Kidney (tissue), 14 donors: ENCODE measurements around the gene SMAD3. TPM values are rescaled to one million over a fixed set of nuclear protein-coding genes. Genes with fewer than 3 reads are reported as not detected.

ENCODE experiments used
- DNase-seq, 5 donors: peaks; one replicate each; pipeline ENCODE4 v3.0.0-alpha.2; 2013 to 2020
- FAIRE-seq: peaks from 2 replicates; lab custom pipeline; 2012; peaks lifted over from hg19 to GRCh38; lab: Jason Lieb, UNC
- H3K27ac ChIP-seq, 2 donors: one replicate each; pipeline ENCODE4 v1.7.0; 2013; ENCODE audit warnings: low read depth in 2 of 2, low read length in 2 of 2, inconsistent platforms in 1 of 2
- H3K27me3 ChIP-seq: one replicate; pipeline ENCODE4 v1.7.1; 2013; ENCODE audit warnings: low read length, inconsistent platforms; ENCODE audit not compliant: control insufficient read depth, insufficient read depth
- H3K36me3 ChIP-seq, 3 donors: one replicate each; pipeline versions ENCODE4 v1.7.0 to v1.7.1; 2013; ENCODE audit warnings: low read length in 3 of 3, control low read depth in 1 of 3, inconsistent platforms in 1 of 3; ENCODE audit not compliant: insufficient read depth in 3 of 3, control insufficient read depth in 2 of 3
- H3K4me1 ChIP-seq, 3 donors: one replicate each; pipeline versions ENCODE4 v1.7.0 to v1.7.1; 2013; ENCODE audit warnings: low read length in 3 of 3, inconsistent platforms in 1 of 3, low read depth in 1 of 3; ENCODE audit not compliant: control insufficient read depth in 2 of 3, insufficient read depth in 2 of 3
- H3K4me3 ChIP-seq, 3 donors: one replicate each; pipeline versions ENCODE4 v1.7.0 to v1.8.1; 2013; ENCODE audit warnings: low read length in 3 of 3, control low read depth in 1 of 3, inconsistent platforms in 1 of 3
- H3K9ac ChIP-seq, 3 donors: one replicate each; pipeline versions ENCODE4 v1.7.0 to v1.7.1; 2013; ENCODE audit warnings: low read length in 3 of 3, control low read depth in 1 of 3, inconsistent platforms in 1 of 3
- H3K9me3 ChIP-seq, 3 donors: one replicate each; pipeline versions ENCODE4 v1.7.0 to v1.7.1; 2013; ENCODE audit warnings: low read length in 3 of 3, control low read depth in 1 of 3, inconsistent platforms in 1 of 3; ENCODE audit not compliant: control insufficient read depth in 2 of 3, insufficient read depth in 1 of 3
- intact Hi-C: fragments of 100-400 bp; cut with DNase I; formaldehyde crosslinking; loops from one replicate; pipeline ENCODE4 v1.11.1; 2022
- polyA plus RNA-seq: library from polyadenylated mRNA; stranded (reverse); fragments of 350-450 nt; fragmentation: Illumina TruSeq; extraction: RNeasy Lipid Tissue Mini Kit (QIAGEN cat#74804); gene quantifications from one replicate; pipeline ENCODE4 v1.2.3, GENCODE V29; 2014; ENCODE audit warnings: low read depth, low replicate concordance; ENCODE audit not compliant: insufficient read depth
- total RNA-seq: library from RNA; stranded (reverse); fragmentation: NEBNext Ultra II Directional; extraction: Animal tissue kit (Norgen Biotek cat#: 25700); gene quantifications from one replicate; pipeline ENCODE4 v1.2.1, GENCODE V29; 2021
- TF ChIP-seq, protein P1 (sequence below): IDR thresholded peaks from 3 replicates; pipeline ENCODE4 v1.5.1; 2012; ENCODE audit warnings: mild to moderate bottlenecking, moderate library complexity, borderline replicate concordance; ENCODE audit not compliant: insufficient read depth; ENCODE audit errors: extremely low read depth
- donor health status: control.
- donor health status: control.
- donor health status: control.
- donor health status: control.
- donor health status: control.
- donor health status: DM: yes; HTN: yes; CAD: no.
- donor health status: Normal renal cell carcinoma (clear cell type).

The SMAD3 gene
- total and polyA plus RNA-seq, 2 donors from 2014 or later, result 10.1 to 58.2 TPM

DNA sequence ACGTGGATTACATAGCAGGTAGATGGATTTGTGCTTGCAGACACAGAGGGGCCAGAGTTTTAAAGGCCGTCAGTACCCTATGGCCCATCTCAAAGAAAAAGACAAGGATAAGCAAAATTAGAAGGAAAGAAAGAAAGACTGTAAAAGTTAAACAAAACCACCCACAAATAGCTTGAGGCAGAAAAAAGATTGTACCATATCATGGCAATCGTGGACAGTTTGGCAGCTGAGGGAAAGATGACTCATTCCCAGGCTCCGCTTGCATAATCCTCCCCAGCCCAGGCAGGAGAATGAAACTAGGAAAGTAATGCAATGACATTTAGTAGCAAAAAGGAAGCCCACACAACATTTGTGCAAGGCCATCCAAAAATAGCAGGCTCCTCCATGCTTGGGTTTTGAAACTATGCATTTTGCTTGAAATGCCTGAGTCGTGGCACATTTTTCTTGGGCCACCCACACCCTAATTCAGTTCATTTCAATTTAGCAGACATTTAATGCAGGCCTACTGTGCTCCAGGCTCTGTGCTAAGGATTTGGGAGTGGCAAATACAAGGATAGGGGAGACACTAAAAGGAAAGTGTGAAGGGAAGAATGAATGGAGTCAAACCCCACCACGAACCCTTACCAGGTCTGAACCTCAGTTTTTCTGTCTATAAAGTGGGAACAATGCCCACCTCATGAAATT is 40.9 kb upstream of the SMAD3 start:
- DNase-seq (peak in 3 of 5 donors; percentile 46 to 79 (median 77)), FAIRE-seq (peak; percentile 13)
- Histone ChIP-seq H3K36me3 (no peaks in the 10 kb centered on the region), H3K27me3 (no peaks in the 10 kb centered on the region), H3K27ac (peak overlapping the region; percentile 20 to 83), H3K4me3 (no peak overlapping the region), H3K4me1 (peaks cover 0 to 29% (median 26%) of the 10 kb centered on the region in 3 donors), H3K9me3 (no peaks in the 10 kb centered on the region), H3K9ac (no peak overlapping the region)
- TF ChIP-seq, protein P1, sequence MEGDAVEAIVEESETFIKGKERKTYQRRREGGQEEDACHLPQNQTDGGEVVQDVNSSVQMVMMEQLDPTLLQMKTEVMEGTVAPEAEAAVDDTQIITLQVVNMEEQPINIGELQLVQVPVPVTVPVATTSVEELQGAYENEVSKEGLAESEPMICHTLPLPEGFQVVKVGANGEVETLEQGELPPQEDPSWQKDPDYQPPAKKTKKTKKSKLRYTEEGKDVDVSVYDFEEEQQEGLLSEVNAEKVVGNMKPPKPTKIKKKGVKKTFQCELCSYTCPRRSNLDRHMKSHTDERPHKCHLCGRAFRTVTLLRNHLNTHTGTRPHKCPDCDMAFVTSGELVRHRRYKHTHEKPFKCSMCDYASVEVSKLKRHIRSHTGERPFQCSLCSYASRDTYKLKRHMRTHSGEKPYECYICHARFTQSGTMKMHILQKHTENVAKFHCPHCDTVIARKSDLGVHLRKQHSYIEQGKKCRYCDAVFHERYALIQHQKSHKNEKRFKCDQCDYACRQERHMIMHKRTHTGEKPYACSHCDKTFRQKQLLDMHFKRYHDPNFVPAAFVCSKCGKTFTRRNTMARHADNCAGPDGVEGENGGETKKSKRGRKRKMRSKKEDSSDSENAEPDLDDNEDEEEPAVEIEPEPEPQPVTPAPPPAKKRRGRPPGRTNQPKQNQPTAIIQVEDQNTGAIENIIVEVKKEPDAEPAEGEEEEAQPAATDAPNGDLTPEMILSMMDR, result no peak
- intact Hi-C loops, result no loop called here

DNA sequence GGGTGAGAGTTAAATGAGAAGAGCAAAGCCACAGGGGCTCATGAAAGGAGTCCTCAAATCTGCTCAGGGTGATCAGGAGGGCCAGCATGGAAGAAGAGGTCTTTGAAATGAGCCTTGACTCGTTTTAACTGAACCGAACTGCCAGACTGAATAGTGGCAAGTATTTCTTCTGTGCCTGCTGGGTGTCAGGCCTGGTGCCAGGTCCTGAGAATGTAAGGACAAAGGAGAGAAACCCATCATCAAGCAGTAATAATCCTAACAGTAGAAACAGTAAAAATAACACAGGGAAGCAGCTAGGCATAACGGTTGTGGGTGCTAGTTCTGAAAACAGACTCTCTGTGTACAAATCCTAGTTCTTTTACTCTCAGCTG is 40.4 kb upstream of the SMAD3 start:
- intact Hi-C loops, result no loop called here
- FAIRE-seq, result no peak
- peak overlapping the region; percentile 20 to 50 for H3K27ac ChIP-seq

DNA sequence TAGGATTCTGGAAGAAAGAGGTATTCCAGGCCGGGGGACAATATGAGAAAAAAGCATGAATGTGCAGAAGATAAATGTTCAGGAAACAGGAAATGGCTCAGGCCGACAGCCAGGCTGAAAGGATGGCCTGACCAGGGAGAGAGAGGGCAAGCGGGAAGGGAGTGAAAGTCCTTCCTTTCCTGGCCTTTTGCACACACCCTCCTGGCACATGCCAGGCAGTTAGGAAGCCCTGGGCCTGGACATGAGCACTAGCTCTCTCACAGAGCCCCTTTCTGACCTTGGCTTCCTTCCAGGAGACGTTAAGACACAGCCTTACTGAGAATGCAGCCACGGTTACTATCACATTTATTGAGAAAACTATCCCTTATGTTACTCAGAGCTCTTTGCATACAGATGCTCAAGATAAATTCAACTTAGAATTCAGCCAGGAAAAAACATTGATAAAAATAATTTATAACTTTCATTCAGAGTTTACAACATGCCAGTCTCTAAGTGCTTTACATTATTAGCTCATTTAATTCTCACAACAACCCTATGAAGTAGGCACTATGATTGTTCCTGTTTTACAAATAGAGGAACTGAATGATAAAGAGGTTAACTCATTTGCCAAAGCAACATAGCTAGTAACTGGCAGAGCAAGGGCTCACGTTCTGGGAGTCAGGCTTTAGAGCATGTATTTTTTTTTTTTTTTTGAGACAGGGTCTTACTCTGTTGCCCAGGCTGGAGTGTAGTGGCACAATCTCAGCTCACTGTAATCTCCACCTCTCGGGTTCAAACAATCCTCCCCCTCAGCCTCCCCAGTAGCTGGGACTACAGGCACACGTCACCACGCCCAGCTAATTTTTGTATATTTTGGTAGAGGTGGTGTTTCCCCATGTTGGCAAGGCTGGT is 39.4 kb upstream of the SMAD3 start:
- Histone ChIP-seq H3K27me3 (no peaks in the 10 kb centered on the region), H3K9ac (no peak overlapping the region), H3K4me1 (peaks cover 0 to 31% (median 26%) of the 10 kb centered on the region in 3 donors), H3K4me3 (peak overlapping the region in 1 of 3 donors; percentile 5), H3K36me3 (no peaks in the 10 kb centered on the region), H3K9me3 (no peaks in the 10 kb centered on the region), H3K27ac (peak overlapping the region; percentile 11 to 20)
- TF ChIP-seq, protein P1, result no peak
- FAIRE-seq (no peak), DNase-seq (peak in 3 of 5 donors; percentile 30 to 83 (median 73))
- intact Hi-C loops, result no loop called here

More for the DNA sequence above, 40.4 kb upstream of the SMAD3 start:
- H3K4me3 ChIP-seq, result no peak overlapping the region
- TF ChIP-seq, protein P1, result no peak
- no peaks in the 10 kb centered on the region for H3K9me3 ChIP-seq
- peaks cover 0 to 30% (median 26%) of the 10 kb centered on the region in 3 donors for H3K4me1 ChIP-seq
- no peaks in the 10 kb centered on the region for H3K27me3 ChIP-seq
- no peak for DNase-seq
- no peak overlapping the region for H3K9ac ChIP-seq
- no peaks in the 10 kb centered on the region for H3K36me3 ChIP-seq
